COLO829 (cell line): Measurements from ENCODE around the gene FHAD1.

Experiments
- DNase-seq: peaks from one replicate; pipeline ENCODE4 v3.0.0; 2012; ENCODE audit warnings: low spot score

Gene FHAD1

DNA sequence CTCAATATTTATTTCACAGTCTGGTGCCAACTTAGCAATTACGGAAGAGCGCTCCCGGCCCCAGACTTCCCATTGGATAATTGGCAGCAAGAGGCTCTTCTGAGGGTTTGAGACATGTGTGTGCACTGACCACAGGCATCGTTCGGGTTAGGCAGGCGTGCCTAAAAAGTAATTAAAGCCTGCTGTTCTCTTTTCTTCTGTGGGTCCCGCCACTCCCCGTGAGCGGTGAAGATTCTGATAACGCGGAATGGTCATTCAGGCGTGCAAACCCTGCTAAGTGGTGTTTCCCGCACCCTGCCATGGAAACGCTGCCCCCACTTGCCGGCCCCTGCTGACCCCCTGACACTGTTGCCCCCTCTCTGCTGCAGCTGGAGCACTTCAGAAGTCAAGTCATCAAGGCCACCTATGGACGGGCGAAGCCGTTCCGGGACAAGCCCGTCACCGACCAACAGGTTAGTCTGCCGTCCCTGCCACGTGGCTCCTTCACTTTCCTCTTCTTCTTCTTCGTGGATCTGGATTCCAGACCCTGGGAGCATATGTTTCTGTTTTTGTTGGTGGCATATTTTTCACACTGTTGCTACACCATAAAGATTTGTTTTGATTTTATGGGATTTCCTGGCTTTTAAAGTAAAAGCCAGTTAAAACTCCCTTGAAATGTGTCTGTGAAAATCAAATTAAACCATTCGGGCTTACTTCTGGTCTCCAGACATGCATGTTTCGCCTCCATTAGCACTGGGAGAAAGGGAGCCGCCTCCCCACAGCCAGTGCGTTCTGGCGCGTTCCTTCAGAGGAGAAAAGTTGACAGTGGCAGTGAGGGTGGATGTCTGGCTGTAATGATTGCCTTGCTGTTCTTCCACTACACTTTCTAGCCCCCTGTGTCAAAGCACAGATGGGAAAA lies 79.9 kb downstream of the FHAD1 start:
- DNase-seq = no peak

DNA sequence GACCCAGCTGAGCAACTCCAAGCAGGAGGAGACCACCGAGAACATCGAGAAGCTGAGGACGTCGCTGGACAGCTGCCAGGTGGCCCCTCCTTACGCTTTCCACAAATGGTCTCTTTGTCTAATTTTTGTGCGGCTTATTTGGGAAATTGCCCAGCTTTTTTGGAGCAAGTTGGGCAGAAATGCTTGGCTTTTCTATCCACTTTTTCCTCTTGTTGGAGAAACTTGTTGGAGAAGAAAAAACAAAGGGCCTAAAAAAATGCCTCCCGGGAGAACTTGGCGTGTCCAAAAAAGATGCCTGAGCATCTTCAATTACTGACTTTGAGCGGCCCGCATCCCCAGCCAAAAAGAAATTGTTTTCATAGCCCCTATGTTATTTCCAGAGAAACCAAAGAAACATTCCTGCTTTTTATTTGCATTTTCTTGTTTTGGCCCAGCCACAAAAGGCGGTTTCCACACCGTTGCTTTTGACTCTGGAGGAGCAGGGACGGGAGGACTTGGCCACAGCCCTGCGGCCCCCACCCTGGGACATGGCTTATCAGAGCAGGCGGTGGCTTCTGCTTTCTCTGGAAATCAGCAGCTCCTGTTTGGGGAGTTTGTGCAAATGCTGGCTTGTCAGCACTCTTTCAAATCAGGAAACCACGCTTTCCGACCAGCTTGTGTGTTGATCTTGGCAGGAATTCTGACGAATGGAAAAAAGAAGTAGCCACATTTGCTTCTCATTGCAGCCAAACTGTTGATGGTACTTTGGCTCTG lies 81.5 kb downstream of the FHAD1 start:
- DNase-seq = no peak

DNA sequence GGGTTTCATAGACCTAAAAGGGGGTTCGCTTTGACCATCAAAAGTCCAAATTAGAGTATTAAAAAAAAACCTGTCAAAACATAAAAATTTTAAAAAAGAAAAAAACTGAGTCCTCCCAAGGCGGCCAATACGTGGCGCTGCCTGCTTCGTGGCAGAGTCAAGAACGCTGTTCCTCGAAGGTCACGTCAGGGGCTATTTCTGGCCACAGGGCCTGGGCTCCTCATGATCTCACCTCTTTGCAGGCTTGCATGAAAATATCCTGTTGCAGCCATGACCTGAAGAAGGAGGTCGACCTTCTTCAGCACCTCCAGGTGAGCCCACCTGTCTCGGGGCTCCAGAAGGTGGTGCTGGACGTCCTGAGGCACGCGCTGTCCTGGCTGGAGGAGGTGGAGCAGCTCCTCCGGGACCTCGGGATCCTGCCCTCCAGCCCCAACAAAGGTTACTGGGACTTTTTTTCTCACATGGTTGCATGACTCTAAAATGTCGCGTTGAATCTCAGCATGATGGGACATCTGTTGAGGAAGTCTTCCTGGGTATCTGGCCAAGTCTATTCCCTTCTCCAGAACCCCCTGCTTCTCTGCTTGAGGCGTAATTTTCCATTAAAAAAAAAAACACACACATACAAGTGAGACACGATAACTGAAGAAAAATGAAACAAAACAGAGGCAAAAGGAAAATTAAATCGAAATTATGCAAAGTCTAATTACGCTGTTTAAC lies 82.2 kb downstream of the FHAD1 start:
- DNase-seq = no peak

DNA sequence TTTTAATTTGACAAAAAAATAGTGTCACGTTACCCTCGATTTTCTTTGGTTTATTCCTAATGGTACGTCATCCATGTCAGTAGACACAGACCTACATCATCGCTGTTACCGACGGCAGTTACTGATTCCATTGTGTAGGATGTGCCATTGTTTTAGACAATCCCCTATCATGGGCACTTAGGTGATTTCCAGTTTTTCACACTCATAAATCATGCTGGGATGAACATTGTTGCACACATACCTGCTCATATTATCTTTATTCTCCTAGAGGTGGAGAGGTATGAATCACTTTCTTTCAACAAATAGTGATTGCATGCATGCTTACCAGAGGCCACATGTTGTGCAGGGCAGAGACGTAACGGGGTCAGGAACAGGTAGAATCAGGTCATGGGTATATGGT lies 83.0 kb downstream of the FHAD1 start:
- no peak for DNase-seq

DNA sequence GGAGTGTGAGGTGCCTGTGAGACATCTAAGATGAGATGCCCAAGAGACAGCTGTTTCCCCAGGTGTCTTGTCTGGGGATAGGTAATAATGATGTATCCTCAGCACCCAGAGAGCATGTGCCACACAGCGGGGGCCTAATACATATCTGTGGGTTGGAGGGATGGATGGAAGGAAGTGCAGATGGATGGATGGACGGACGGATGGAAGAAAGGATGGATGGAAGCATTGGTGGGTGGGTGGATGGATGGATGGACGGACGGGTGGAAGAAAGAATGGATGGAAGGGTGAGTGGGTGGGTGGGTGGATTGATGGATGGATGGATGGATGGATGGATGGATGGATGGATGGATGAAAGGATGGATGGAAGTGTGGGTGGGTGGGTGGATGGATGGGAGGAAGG lies 84.2 kb downstream of the FHAD1 start:
- DNase-seq = no peak

DNA sequence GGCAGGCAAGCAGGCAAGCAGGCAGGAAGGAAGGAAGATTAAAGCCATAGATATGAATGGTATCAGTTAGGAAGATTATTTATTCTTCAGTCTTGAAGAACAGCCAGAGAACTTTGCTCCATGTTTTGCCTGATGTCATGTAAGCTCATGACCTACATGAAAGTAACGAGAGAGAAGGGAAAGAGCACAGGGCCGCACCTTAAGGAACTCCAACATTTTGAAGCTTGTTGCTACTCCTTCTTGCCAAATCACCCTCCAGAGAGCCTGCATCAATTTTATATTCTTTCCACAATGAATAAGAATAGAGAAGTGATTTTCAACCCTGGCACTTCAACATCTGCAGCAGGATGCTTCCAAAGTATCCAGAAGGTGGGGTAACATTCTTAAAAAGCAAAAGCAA lies 84.7 kb downstream of the FHAD1 start:
- DNase-seq = no peak

DNA sequence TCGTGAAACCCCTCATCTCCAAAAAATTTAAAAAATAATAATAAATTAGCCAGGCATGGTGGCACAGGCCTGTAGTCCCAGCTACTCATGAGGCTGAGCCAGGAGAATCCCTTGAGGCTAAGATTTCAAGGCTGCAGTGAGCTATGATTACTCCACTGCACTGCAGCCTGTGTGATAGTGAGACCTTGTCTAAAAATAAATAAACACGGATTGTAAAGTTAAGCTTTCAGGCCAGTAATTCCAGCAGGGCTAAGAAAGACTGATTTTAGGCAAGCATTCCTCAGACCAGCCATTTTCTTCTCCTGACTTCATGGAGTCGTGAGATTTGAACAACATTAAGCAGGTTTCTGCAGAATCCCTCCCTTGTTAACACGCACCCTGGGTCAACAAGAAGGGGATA lies 85.5 kb downstream of the FHAD1 start:
- no peak for DNase-seq

DNA sequence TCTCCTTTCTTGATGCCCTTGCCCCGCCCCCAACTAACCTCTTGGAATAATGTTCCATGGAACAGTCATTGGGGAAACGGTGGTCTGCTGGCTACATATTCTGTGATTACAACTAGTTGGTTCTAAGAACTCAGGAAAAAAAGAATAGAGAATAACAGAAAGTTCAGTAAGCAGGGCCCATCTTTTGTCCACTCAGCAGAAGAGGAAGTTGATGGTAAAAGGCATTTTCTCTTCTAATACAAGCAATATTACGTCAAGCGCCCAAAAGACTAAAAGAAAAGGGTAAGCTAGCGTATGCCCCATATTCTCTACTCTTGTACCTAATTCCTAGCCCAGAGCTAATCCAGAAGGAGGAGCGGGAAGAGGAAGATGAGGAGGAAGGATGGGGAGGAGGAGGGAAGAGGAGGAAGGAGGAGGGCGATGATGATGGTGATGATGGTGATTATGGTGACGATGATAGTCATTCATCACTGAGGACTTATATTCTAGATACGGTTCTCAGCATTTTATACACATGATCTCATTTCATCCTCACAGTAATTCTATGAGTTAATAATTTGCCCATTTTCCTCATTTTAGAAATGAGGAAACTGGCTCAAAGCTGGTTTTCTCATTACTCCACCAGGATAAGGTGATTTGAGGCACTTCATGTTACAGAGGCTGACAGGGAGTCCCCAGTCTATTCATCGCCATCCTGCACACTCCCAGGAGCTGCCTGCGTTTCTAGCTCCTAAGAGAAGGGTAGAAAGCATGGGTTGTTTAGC lies 86.1 kb downstream of the FHAD1 start:
- no peak for DNase-seq

DNA sequence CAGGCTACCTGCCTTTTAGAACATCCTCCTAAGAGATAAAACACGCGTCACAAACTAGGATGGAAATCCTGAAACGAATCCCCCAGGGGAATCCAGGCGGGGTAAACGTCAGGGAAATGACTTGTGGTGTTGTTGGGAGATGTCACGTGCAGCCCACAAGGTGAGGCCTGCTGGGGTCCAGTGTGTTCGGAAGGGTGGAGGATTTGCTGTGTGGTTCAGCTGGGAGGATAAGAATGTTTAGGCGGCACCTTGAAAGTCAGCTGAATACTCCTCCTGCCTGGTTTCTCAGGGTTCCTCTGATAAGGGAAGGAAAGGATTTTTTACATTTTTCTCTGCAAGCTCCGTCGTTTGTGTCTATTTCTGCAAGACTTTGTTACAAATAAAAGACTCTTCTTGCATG lies 88.0 kb downstream of the FHAD1 start:
- no peak for DNase-seq

DNA sequence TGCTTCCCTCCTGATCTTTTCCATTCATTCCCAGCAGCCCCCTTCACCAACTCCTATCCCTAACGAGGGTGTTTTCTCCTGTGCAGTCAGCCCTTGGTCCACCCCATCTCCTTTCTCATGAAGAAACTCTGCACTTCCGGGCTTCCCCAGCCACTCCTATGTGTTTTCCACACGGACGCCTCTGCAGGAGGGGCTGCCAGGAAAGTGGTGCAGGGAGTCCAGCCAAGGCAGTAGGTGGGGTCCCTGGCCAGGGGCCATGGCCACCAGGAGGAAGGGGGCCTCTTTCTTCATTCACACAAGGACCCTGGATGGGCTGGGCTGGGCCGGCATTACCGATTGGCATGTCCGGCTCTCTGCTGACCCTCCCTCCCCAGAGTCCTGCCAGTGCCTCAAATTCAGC lies 89.8 kb downstream of the FHAD1 start:
- no peak for DNase-seq

DNA sequence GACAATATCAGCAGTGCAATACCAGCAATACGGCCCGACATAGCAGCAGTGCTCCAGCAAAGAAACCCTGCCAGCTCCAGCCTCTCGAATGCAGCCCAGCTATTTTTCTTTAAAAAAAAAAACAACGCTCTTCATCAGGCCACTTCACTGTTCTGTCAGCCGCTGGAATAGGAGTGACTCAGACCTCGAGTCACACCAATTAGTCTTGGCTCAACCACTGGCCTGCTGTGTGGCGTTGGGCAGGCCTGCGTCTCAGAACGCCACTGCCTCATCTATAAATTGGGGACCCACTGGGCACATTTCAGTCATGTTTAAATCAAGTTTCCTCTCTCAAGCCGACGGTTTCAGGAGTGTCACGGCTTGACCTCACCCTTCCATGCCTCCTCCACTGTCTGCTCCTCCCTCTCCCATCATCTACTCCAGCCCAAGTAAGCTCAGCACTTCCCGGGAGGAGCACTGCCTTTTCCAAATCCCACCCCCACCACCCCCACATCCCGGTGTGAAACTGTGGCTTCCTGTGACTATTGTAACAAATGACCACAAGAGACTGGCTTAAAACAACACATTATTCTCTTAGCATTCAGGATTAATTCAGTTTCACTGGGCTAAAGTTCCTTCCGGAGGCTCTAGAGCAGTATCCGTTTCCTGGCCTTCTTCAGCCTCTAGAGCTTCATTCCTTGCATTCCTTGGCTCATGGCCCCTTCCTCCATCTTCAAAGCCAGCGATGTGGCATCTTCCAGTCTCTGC lies 90.8 kb downstream of the FHAD1 start:
- DNase-seq = peak; percentile 60

DNA sequence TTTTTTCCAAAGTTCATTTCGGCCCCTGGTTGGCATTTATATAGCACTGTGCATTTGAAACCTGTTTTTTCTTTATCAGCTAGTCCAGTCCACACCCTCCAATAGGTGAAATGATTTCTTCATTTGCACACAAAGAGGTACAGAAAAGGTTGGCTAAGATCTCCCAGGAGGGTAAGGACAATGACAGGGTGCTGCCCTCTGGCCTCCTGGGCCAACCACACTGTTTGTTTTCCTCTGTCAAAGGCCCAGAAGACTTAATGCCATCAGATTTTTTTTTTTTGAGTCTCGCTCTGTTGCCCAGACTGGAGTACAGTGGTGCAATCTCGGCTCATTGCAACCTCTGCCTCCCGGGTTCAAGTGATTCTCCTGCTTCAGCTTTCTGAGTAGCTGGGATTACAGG lies 92.5 kb downstream of the FHAD1 start:
- DNase-seq = no peak

DNA sequence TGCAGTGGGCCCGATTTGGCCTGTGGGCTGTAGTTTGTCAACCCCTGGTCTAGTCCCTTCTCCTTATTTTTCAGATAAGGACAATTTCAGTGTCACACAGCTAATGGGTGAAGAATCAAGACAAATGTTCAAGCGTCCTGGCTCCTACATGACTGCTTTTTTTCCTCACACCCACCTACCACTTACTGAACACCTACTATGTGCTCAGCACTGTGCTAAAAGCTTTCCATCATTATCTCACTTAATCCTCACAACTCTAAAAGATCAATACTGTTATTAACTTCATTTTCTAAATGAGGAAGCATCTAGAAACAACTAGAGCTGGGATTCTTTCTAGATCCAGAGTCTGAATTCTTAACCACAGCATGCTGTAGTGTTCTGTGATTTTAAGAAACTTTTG lies 94.2 kb downstream of the FHAD1 start:
- no peak for DNase-seq

DNA sequence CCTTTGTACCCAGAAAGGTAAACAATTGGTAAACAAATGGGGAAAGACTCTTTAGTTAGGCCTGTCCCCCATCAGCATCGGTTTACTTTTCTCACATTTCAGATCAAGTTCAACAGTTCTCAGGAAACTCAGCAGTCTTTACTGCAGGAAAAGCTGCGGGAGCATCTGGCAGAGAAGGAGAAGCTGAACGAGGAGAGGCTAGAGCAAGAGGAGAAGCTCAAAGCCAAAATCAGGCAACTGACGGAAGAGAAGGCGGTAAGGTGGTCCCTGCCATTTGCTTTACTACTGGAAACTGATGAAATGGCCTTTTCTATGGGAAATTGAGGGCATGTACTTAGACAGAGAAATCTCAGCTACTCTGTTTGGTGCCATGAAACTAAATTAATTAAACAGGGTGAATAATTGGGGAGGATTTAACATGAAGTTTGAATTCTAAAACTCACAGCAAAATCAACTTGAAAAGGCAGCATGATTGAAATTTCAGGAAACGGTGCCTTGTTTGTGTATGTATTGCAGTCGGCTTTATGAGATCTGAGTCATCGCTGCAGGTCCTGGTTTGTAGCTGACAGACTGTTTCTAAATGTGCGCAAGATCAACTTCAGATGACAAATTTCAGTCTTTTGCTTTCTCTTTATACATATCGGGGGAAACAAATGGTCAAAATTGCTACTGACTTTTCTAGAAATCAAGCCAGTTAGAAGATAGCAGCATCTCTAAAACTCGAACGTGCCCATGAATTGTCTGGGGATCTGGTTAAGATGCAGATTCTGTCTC lies 94.8 kb downstream of the FHAD1 start:
- no peak for DNase-seq

DNA sequence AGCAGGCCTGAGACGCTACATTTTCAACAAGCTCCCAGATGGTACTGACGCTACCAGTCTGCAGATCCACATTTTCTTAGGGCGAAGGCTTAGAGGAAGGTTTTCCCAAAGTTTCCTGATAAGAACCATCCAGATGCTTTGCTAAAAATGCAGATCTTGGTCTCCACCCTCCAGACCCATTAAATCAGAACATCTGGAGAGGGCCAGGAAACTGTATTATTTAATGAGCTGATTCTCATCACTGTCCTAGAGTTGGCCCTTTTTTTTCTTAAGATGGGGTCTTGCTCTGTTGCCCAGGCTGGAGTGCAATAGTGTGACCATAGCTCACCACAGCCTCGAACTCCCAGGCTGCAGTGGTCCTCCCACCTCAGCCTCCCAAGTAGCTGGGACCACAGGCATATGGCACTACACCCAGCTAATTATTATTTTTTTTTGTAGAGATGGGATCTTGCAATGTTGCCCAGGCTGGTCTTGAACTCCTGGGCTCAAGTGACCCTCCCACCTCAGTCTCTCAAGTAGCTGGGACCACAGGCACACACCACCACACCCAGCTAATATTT lies 95.5 kb downstream of the FHAD1 start:
- no peak for DNase-seq

DNA sequence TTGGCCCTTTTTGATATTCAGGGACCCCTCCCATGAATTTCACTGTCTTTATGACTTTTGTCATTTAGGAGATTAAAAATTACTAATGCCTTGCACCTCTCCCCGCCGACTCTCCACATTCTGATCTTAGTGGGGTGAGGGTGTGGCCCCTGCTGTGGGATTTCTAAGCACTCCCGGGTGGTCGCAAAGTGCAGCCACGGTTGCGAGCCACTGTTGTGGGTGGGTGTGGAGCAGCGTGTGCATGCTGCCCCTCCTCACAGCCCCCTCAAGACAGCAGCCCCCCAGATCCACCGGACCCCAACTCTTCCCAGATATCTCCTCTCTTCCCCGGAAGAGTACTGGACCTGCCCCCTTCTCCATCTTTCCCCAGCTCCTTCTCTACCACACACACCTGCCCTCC lies 96.1 kb downstream of the FHAD1 start:
- no peak for DNase-seq

DNA sequence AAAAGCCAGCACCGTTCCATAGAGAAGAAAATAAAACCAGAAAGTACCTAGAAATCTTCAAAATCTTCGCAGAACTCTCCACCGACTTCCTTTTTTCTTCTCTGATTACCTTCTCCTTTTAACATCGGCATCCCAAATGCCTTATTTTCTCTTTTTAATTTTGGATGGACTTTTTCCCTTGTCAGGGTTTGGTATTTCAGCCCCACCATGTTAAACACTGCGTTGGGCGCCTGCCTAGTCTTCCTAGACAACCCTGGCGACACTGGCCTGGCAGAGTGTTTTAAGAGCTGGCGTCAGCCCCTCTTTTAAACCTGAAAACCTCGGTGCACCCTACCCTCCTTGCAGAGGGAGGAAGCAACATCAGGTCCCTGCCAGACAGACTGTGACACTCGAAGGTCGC lies 96.7 kb downstream of the FHAD1 start:
- no peak for DNase-seq

DNA sequence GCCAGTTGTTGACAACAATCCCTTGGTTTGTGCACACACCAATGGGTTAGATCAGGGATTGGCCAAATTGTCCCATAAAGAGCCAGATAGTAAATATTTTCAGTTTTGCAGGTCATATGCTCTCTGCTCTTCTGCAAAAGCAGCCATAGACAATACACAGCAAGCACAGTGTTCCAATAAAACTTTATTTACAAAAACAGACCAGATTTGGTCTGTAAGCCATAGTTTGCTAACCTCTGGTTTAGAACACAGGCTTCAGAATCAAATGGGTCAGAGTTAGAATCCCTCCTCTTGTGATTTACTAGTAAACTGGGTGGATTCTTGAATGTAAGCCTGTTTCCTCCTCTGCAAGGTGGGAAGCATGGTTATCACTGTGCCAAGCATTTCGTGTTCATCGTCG lies 97.4 kb downstream of the FHAD1 start:
- no peak for DNase-seq

DNA sequence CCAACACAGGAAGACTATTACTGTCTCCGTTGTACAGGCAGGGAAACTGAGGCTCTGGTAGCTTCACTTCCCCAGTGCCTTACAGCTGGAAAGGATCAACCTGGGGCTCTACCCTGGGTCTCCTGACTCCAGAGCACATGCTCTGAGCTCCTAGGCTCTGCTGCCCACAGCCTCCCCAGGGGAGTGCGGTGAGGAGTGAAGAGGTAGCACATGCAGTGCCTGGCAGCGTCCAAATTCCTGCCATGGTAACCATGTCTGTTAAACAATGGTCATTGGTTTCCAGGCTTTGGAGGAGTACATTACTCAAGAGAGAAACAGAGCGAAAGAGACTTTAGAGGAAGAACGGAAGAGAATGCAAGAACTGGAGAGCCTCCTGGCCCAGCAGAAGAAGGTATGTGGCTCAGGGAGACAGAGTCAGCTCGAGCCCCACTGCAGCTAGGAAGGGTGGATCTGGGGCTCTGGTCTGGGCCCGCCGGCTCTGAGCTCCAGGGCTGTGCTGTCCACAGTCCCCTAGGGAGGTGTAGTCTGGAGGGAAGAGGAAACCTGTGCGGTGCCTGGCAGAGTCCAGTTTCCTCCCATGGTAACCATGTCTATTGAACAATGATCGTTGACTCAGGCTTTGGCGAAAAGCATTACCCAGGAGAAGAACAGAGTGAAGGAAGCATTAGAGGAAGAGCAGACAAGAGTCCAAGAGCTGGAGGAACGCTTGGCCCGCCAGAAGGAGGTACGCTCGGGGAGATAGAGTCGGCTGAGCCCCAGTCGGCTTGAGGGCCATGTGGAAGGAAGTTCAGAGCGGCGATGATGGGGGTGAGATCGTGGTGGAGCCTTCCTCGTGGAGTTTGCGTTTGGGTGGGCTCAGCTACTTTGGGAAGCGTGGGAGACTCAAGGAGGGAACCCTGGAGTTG lies 98.0 kb downstream of the FHAD1 start:
- no peak for DNase-seq
